GM19035 (cell line): ENCODE results near the gene SLC34A3.

Experiments
- ATAC-seq: cut with Tn5 transposase; IDR thresholded peaks from one replicate; pipeline ENCODE4 v1.9.1; 2021; ENCODE audit not compliant: unreplicated experiment

The SLC34A3 gene

GRCh38 chr9:137275203-137275587 is 44.5 kb downstream of the SLC34A3 start:
- ATAC-seq, result no peak

- ATAC-seq, result no peak
Measured at GRCh38 chr9:137275588-137276472, 45.1 kb downstream of the SLC34A3 start.

- ATAC-seq, result no peak
Measured at GRCh38 chr9:137276473-137277328, 46.0 kb downstream of the SLC34A3 start.

GRCh38 chr9:137277329-137278041 is 46.8 kb downstream of the SLC34A3 start, which contains the start of gene TOR4A:
Gene TOR4A (plus strand): TSS chr9:137277726. CDS start chr9:137278690, 964 bp downstream.
- peak; percentile 69 for ATAC-seq

- ATAC-seq, result peak; percentile 5
Measured at GRCh38 chr9:137278061-137278701, 47.5 kb downstream of the SLC34A3 start.

GRCh38 chr9:137278721-137279711 is 48.3 kb downstream of the SLC34A3 start:
- ATAC-seq, result no peak

- no peak for ATAC-seq
Measured at GRCh38 chr9:137279741-137280473, 49.2 kb downstream of the SLC34A3 start.

- ATAC-seq, result no peak
Measured at GRCh38 chr9:137280474-137281344, 50.0 kb downstream of the SLC34A3 start.

- ATAC-seq, result no peak
Measured at GRCh38 chr9:137281345-137282116, 50.8 kb downstream of the SLC34A3 start.
